Mesenteric fat pad (tissue), 1 donor: Measurements from ENCODE around the gene OGFOD3. TPM values are rescaled to one million over a fixed set of nuclear protein-coding genes. Genes with fewer than 3 reads are reported as not detected.

ENCODE experiments used
- DNase-seq: peaks from one replicate; pipeline ENCODE4 v3.0.0-alpha.2; 2020; ENCODE audit warnings: low spot score
- total RNA-seq: library from RNA; stranded (reverse); fragmentation: NEBNext Ultra II Directional; extraction: Animal tissue kit (Norgen Biotek cat#: 25700); gene quantifications from one replicate; pipeline ENCODE4 v1.2.1, GENCODE V29; 2021
- donor health status: DM: yes; HTN: yes; CAD: no.

Gene OGFOD3
- total RNA-seq, 1 donor from 2014 or later: 22.6 TPM

- DNase-seq: no peak
Measured at GRCh38 chr17:82447876-82448275, 29.5 kb upstream of the OGFOD3 start.

DNA sequence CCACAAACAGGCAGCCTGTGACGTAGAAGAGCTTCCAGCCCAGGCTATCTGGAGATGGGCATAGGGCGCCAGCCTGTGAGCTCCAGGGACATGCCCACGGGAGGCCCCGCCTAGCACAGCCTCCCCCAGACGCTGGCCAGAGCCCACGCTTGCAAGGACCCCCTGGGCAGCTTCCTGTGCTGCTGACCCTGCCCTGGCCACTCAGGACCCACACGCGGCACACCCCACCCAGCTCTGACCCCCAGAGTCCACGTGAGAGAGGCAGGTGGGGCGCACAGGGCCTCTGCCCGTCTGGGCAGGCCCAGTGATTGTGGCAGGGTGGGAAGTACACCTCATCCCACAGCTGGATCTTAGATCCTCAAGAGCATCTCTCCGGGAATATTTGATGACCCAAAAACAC lies 28.3 kb upstream of the OGFOD3 start:
- no peak for DNase-seq

GRCh38 chr17:82446124-82446523 lies 27.7 kb upstream of the OGFOD3 start:
- no peak for DNase-seq

GRCh38 chr17:82445542-82445941 lies 27.2 kb upstream of the OGFOD3 start:
- DNase-seq: no peak

GRCh38 chr17:82444941-82445521 lies 26.6 kb upstream of the OGFOD3 start:
- DNase-seq: no peak

DNA sequence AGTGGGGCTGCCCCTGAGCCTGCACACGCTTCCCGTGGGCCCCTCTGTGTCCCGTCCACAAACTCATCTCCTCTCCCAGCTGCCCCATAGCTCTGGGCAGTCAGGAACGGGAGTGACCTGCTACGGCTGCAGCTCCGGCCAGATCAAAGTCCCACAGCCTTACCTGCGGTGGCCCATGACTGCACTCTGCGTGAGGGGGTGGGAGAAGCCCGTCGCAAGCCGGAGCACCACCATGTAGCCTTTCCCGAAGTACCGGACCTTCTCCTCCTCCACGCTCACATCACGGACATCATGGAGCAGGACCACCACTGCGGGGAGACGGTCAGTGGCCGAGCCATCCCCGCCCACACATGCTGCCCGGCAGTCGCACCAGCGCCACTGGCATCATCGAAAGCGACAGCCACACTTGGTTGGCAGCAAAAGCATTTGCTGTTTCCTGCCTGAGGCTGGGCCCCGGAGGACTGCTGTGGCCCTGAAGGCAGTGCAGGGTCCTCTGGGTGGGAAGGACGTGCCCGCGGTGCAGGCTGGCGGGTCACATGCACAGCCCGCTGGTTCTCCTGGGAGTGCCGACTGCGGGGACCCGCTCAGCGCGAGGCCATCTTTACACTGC lies 26.0 kb upstream of the OGFOD3 start:
- no peak for DNase-seq

GRCh38 chr17:82443465-82444283 lies 25.3 kb upstream of the OGFOD3 start:
- DNase-seq: no peak

- DNase-seq: no peak
Measured at GRCh38 chr17:82442643-82443464, 24.5 kb upstream of the OGFOD3 start.

DNA sequence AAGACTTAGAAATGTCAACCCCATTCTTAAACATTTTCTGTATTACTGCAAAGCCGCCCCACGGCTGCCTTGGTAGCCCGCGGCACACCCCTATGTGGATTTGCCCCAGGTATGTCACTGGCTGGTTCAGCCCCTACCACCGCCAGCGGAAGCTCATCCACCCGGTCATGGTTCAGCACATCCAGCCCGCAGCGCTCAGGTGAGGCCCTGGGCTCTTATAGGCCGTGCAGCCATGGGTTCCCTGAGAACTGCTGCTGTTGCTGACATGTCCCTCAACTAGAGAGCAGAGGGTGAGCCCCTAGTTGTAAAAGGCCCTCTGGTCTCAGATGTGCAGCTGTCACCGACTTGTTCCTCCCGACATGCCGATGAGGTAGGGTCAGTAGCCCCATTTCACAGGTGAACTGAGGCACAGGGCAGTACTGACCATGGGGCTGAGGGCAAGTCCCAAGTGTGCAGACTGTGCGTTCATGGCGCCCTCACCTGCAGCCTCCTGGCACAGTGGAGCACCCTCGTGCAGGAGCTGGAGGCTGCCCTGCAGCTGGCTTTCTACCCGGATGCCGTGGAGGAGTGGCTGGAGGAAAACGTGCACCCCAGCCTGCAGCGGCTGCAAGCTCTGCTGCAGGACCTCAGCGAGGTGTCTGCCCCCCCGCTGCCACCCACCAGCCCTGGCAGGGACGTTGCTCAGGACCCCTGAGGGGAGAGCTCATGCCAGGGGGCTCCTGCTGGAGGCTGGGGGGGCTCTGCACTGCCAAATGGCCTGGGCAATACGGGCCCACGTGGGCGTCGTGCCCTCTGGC lies 23.5 kb upstream of the OGFOD3 start:
- no peak for DNase-seq

- DNase-seq: no peak
Measured at GRCh38 chr17:82440991-82441627, 22.7 kb upstream of the OGFOD3 start.

GRCh38 chr17:82440469-82440981 lies 22.1 kb upstream of the OGFOD3 start:
- DNase-seq: no peak

- DNase-seq: no peak
Measured at GRCh38 chr17:82439829-82440365, 21.5 kb upstream of the OGFOD3 start.

- DNase-seq: no peak
Measured at GRCh38 chr17:82439194-82439828, 20.9 kb upstream of the OGFOD3 start.

GRCh38 chr17:82438401-82439193 lies 20.2 kb upstream of the OGFOD3 start:
- no peak for DNase-seq

DNA sequence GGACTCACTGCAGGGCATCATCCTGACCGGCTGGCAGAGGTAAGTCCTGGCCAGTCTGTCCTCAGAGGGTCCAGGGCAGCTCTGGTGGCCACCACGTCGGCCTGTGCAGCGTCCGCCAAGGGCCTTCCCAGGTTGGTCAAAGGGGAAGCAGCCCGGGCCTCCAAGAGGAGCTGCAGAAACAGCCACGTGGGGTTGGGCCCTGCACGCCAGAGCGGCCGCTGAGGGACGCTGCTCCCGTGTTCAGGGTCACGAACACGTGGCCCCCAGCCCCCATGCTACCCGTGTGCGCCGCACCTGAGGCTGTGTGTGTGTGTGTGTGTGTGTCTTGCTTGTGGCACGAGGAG lies 18.9 kb upstream of the OGFOD3 start:
- DNase-seq: no peak

DNA sequence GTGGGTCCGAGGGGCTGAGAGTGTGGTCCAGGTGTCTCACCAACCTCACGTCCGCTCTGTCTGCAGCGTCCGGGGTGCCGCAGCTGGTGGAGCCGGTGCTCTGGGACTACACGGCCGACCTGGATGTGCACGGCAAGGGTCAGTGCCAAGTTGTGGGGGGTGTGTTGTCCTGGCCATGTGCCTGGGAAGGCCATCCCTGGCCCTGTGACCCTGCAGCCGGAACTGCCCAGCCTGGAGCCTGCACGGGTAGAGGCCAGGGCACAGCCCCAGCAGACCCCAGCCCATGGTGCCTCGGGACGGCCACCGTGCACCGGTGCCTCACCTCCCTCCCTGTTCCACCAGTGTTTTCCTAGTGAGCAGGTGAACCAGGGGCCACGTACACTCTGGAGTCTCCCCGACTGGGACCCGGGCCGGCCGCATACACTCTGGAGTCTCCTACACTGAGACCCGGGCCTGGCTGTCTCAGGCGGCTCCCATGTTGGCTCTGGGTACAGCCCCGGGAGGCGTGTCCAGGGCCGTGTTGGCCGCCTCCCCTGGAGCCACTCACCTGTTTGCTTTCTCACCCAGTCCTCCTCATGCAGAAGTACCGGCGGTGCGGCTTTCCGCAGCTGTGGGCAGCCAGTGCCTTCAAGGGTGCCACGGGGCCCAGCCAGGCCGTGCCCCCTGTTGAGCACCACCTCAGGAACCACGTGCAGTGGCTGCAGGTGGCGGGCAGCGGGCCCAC lies 18.4 kb upstream of the OGFOD3 start:
- DNase-seq: no peak

DNA sequence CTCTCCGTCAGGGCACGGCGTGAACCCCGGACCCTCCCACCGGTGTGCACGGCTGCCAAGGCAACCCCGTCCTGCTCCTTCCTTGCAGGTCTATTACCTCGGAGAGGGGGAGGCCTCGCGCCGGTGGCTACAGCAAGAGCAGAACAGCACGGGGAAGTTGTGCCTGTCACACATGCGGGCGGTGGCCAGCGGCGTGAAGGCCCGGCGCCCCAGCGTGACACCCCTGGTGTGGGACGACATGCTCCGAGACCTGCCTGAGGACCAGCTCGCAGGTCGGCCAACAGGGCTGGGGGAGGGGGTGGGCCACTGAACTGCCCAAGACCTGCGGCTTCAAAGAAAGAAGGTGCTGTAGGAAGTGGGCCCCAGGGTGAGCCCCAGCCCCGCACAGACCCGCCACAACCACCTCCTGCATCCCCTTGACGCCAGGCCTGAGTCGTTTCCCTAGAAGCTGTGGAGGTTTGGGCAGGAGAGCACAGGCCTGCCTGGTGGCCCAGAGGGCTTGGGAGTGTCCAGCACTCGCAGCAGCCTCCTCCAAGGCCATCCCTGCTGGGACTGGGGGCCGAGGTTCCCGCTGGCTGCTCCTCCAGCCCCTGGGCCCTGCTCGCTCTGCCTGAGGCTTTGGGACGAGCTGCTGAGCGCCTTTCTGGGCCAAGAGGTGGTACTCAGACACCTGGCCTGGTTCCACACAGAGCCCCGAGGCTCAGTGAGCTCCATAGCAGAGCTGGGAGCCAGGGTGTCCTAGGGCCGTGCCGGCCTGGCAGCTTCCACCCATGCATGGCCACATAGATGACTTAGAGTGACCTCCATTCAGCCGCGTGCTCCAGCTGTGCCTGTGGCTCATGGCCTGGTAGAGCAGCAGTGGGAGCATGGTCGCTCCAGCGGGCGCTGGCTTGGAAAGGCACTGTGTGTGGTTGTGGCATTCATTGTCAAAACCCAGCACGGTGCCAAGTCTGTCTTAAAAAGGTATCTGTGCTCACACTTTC lies 17.5 kb upstream of the OGFOD3 start:
- no peak for DNase-seq
